HK-2 (cell line): Measurements from ENCODE around the gene ZDHHC8.

ENCODE experiments used
- DNase-seq: peaks from one replicate; pipeline ENCODE4 v3.0.0-alpha.2; 2018; ENCODE audit not compliant: unreplicated experiment

ZDHHC8 gene

GRCh38 chr22:20178915-20179227, 47.3 kb downstream of the ZDHHC8 start:
- no peak for DNase-seq

DNA sequence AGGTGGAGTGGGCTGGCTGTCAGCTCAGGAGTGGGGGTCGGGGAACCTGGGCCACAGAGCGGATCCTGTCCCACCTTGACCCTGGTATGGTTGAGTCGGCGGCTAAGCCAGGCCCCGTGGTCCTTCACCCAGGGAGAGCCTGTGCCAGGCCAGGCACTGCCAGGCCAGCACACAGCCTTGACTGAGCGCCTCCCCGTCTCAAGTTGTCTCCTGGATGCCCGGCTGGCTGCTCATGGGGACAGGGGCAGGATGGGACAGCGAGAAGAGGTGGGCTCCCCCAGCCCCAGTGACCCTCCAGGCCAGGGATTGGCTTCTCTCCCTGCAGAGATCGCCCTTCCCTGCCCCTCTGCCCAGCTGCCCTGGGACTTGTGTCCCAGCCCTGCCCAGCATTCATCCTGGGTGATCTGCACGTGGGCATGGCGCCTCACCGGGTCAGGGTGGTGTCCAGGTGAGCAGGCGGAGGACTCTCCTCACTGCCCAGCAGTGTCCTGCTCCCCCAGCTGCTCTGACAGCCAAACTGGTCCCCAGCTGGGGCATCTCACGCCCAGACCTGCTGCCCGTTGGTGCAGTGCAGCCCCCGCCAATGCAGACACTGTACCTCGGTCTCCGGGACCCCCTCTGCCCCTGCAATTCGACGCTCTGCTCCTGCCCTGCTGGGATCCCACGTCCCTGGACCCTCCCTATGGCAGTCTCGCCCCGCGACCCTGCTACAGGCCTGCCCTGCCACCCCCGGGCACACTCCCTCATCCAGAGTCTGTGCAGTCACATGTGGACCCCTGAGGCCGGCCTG, 48.0 kb downstream of the ZDHHC8 start:
- no peak for DNase-seq

DNA sequence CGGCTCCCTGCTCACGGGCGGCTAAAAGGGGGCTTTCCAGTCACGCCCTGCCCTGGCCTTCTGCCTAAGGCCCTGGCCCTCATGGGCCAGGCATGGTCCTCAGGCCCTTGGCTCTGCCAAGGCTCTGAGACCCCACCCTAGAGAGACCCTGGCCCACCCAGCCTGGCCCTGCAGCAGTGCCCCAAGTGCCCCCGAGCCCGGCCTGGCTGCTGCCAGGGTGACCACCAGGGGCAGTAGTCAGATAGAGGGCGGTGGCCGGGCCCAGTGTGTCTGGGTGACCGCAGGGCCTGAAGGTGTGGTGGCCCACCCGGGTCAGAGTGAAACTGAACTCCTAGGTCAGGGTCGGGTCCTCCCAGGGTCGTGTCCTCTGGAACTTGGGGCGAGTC, 48.6 kb downstream of the ZDHHC8 start:
- no peak for DNase-seq

DNA sequence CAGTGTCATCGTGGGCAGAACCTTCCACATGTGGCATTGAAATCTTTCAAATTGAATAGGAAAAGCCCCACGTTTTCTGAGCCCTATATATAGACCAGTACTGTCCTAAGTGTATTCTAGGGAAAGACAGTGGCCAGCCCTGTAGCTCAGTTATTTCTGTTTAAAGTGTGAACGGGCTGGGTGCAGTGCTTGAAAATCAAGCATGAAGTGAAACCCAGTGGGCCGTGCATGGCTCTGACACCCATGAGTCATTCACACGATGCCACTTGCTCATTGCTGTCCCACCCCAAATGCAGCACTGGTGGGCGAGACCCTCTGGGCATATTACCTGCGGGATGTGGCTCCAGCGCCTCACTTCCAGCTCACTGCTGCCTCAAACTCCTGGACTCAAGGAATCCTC, 49.0 kb downstream of the ZDHHC8 start:
- DNase-seq: no peak

GRCh38 chr22:20181194-20181883, 49.7 kb downstream of the ZDHHC8 start:
- DNase-seq: no peak

DNA sequence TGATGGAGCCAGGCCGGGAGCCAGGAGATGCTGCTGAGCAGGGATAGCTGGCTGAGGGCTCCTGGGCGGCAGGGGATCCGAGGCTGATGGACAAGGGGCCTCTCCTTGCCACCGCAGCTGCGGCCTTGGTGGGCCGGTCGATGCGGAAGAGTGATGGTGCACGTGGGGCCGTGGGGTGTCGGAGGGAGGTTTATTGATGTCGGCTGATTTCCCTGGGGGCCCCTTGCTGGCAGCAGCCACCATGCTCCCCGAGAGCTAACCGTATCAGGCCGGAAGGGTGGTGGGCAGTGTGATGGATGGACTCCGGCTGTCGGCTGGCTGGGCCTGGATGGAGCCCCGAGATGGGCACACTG, 50.3 kb downstream of the ZDHHC8 start:
- no peak for DNase-seq

- no peak for DNase-seq
Observed at GRCh38 chr22:20182365-20182764, 50.8 kb downstream of the ZDHHC8 start.

GRCh38 chr22:20183101-20183500, 51.5 kb downstream of the ZDHHC8 start:
- no peak for DNase-seq

DNA sequence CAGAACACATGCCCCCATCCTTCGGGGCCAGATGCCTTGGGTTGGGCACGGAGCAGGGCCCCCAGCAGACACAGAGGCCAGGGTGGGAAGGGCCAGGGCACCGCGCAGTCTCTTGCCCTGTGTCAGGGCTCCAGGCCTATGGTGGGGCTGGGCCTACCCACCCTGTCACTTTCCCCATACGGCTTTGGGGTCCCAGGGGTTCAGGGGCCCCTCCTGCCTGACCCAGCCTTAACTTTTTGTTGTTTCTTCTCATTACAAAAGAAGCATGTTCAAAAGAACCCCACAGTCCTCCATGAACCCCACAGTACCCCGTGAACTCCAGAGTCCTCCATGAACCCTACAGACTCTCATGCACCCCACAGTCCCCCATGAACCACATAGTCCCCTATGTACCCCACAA, 52.2 kb downstream of the ZDHHC8 start:
- DNase-seq: no peak

GRCh38 chr22:20184501-20185165, 53.0 kb downstream of the ZDHHC8 start:
- DNase-seq: no peak

GRCh38 chr22:20185750-20186149, 54.1 kb downstream of the ZDHHC8 start:
- DNase-seq: no peak

DNA sequence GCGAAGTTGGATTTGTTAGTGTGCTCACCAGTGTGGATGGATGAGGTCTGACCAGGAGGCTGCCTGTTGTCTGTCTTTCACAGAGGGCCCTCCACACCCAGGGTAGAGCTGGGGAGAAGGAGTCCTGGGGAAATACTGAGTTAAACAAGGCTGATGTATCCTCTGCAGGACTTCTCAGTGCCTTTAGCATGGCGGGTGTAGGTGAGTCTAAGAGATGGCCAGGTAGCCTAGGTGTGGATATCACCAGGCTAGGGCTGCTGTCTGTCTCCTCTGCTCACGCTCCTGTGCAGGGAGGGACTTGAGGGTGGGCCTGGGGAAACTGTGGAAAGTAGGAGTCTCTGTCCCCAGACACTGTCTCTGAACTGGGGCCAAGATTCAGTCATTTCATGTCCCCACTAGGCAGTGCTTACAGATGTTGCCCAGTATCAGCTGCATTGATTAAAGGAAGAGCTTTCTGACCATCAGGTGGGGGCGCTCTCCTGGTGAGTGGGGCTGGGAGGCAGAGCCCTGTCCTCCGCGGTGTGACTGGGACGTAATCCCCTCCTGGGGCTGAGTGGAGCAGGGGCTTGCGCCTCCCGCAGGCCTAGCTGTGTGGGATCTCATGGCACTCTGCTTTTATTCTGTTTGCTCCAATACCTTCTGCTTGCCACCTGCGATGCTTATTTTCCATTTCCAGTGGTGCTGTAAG, 54.7 kb downstream of the ZDHHC8 start:
- no peak for DNase-seq

DNA sequence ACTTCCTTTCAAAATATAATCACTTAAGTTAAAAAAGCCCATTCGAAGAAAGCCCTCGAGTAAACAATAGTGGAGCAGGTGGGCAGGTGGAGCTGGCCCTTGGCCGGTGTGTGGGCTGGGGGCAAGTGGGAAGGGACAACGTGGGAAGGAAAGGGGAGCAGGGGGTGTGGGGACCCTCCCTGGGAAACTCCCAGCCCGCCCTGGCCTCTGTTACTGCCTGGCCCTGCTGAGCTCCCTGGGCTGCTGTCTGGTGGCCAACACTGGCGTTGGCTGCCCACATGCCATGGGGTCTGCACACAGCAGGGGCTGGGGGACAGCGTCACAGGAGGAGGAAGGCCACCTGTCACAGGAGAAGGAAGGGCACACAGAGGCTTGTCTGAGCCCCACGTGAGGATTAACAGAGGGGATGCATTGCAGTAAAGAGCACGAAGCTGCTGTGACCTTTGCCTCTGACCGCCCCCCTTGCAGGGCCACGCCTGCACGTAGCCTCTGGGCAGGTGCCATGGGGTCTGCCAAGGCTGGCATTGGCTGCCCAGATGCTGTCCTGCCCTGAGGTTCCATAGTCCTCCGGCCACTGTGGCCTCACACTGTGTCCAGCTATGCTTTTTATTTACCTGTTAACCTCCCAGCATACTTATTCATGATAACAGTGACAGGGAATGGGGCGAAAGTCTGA, 55.4 kb downstream of the ZDHHC8 start:
- DNase-seq: no peak

DNA sequence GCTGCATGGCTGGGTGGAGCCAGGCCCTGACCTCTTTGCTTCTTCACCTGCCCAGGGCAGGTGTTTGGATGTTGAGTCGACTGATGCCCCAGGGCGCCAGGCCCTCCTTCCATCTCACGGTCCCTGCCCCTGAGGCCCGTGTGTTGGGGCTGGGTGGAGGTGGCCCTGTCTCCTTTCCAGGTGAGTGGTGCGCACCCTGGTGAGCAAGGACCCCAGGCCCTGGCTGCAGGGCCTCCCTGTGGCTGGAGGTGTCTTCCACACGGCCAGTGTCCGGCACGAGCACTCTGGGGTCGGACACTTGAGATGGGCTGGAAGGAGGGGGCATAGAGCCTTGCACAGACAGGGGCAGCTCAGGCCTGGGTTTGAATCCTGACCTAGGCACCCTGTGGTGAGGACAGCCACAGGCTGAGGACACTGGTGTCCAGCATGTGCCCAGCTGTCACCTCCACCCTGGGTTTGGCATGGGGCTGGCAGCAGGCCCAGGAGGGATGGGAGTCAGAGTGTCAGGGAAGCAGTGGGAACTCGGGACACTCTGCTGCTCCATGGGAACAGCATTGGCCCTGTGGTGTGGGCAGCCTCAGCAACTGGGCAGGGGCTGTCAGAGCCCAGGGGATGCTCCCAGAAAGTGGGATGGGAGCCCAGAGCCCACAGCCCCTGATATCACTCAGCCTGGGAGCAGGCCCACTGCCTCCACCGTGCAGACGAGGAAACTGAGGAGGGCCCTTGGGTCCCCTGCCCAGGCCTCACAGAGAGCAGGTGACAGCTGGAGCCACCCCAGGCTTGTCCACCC, 56.4 kb downstream of the ZDHHC8 start:
- DNase-seq: no peak

- DNase-seq: no peak
Observed at GRCh38 chr22:20188567-20188877, 56.9 kb downstream of the ZDHHC8 start.

DNA sequence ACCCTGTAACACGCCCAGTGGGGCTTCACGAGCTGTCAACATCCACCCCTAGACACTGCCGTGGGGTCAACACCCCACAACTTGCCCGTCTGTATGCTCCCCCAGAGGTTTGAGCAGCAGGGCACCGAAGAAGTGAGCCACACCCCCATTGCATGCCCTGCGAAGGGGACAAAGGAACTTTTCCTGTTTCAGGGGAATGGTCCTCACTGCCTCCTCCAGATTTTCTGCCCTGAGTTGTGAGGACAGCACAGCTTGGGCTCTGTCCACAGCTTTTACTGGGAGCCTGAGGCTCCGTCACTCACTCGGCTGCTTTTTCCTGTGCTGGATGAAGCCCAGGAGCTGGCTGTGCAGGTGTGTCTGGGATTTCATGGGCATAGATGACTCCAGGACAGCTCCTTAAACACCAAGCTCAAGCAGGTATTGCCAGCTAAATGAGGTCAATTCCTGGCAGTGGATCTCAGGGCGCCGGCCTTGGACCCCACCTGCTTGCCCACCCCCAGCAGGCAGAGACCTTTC, 59.5 kb downstream of the ZDHHC8 start:
- no peak for DNase-seq

GRCh38 chr22:20191803-20192202, 60.2 kb downstream of the ZDHHC8 start:
- DNase-seq: no peak

DNA sequence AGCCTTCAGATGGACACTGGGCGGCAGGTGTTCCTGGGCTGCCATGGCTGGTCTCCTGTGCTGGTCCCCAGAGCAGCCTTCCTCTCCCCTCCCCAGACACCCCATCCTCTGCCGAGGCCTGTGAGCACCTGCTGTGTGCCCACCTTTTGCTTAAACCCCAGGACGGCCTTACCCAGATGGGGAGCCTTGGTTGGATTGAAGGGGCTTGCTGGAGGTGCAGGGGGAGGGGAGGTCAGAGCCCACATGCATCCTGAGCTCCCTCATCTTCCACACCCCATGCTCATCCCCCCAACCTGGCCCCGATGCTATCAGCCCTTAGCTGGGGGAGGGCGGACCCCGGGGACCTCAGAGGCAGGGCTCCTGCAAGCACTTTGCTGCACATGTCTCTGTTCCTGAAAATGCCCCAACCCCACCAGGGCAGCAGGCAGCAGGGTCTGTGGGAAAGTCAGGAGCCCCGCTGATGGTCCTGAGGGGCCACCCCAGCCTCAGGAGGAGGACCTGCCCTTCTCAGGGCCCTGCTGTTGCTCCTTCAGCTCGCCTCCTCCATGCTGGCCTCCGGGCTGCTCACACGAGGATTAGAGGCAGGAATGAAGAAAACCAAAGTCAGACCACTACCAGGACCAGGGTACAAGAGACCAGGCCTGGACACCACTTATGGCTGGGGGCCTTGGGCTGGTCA, 60.8 kb downstream of the ZDHHC8 start:
- DNase-seq: no peak

GRCh38 chr22:20192972-20193760, 61.6 kb downstream of the ZDHHC8 start:
- DNase-seq: no peak
